Measurements from ENCODE around the gene POLR2M.

Gene POLR2M

GRCh38 chr15:57677204-57677603 lies 29.3 kb upstream of the POLR2M start:
- H3K4me3 ChIP-seq (replicated peaks; ENCODE audit: low read depth, low read length) = no peak overlapping the region
- TF ChIP-seq CTCF (IDR thresholded peaks at IDR 0.05; ENCODE audit: low read length, missing control alignments) = no peak
- DNase-seq (ENCODE audit: low read depth) = no peak

GRCh38 chr15:57680021-57680420 lies 26.5 kb upstream of the POLR2M start:
- no peak for TF ChIP-seq CTCF (IDR thresholded peaks at IDR 0.05; ENCODE audit: low read length, missing control alignments)
- H3K4me3 ChIP-seq (replicated peaks; ENCODE audit: low read depth, low read length) = no peak overlapping the region
- DNase-seq (ENCODE audit: low read depth) = peak; percentile 56

GRCh38 chr15:57681011-57681410 lies 25.5 kb upstream of the POLR2M start:
- DNase-seq (ENCODE audit: low read depth) = no peak
- no peak for TF ChIP-seq CTCF (IDR thresholded peaks at IDR 0.05; ENCODE audit: low read length, missing control alignments)
- no peak overlapping the region for H3K4me3 ChIP-seq (replicated peaks; ENCODE audit: low read depth, low read length)

- no peak for DNase-seq (ENCODE audit: low read depth)
- no peak overlapping the region for H3K4me3 ChIP-seq (replicated peaks; ENCODE audit: low read depth, low read length)
- TF ChIP-seq CTCF (IDR thresholded peaks at IDR 0.05; ENCODE audit: low read length, missing control alignments) = no peak
Measured at GRCh38 chr15:57683481-57683880, 23.0 kb upstream of the POLR2M start.

GRCh38 chr15:57684491-57685151 lies 21.9 kb upstream of the POLR2M start:
- no peak for DNase-seq (ENCODE audit: low read depth)
- TF ChIP-seq CTCF (IDR thresholded peaks at IDR 0.05; ENCODE audit: low read length, missing control alignments) = no peak
- no peak overlapping the region for H3K4me3 ChIP-seq (replicated peaks; ENCODE audit: low read depth, low read length)

- H3K4me3 ChIP-seq (replicated peaks; ENCODE audit: low read depth, low read length) = no peak overlapping the region
- no peak for DNase-seq (ENCODE audit: low read depth)
- TF ChIP-seq CTCF (IDR thresholded peaks at IDR 0.05; ENCODE audit: low read length, missing control alignments) = no peak
Measured at GRCh38 chr15:57685306-57686095, 21.0 kb upstream of the POLR2M start.
